DMS 273 (cell line): ENCODE results near the gene MOGAT1.

Experiments
- DNase-seq: peaks from one replicate; lab custom pipeline; 2025; ENCODE audit not compliant: unreplicated experiment; lab: John Stamatoyannopoulos, UW

MOGAT1 gene

GRCh38 chr2:222671259-222672067 lies at the start of gene MOGAT1:
Gene MOGAT1 (plus strand): TSS chr2:222671658. CDS start chr2:222671786, 128 bp downstream.
- DNase-seq = peak; percentile 79

- no peak for DNase-seq
Observed at GRCh38 chr2:222621893-222622292, 49.6 kb upstream of the MOGAT1 start.

GRCh38 chr2:222622910-222623309 lies 48.5 kb upstream of the MOGAT1 start:
- DNase-seq = no peak

GRCh38 chr2:222623756-222624309 lies 47.6 kb upstream of the MOGAT1 start:
- DNase-seq = no peak

- no peak for DNase-seq
Observed at GRCh38 chr2:222627764-222628163, 43.7 kb upstream of the MOGAT1 start.

- DNase-seq = no peak
Observed at GRCh38 chr2:222635295-222635694, 36.2 kb upstream of the MOGAT1 start.

- no peak for DNase-seq
Observed at GRCh38 chr2:222637067-222637466, 34.4 kb upstream of the MOGAT1 start.

GRCh38 chr2:222641336-222641735 lies 30.1 kb upstream of the MOGAT1 start:
- no peak for DNase-seq

- no peak for DNase-seq
Observed at GRCh38 chr2:222643134-222643533, 28.3 kb upstream of the MOGAT1 start.

GRCh38 chr2:222646008-222646407 lies 25.4 kb upstream of the MOGAT1 start:
- peak; percentile 25 for DNase-seq

- no peak for DNase-seq
Observed at GRCh38 chr2:222649801-222650200, 21.7 kb upstream of the MOGAT1 start.

- no peak for DNase-seq
Observed at GRCh38 chr2:222651718-222652418, 19.6 kb upstream of the MOGAT1 start.

- no peak for DNase-seq
Observed at GRCh38 chr2:222652491-222653255, 18.8 kb upstream of the MOGAT1 start.

- no peak for DNase-seq
Observed at GRCh38 chr2:222653280-222653679, 18.2 kb upstream of the MOGAT1 start.

- DNase-seq = peak; percentile 98
Observed at GRCh38 chr2:222655787-222656525, 15.5 kb upstream of the MOGAT1 start, which contains the start of gene FARSB. Gene FARSB (minus strand): TSS chr2:222656092. CDS start chr2:222656073, 19 bp downstream.

- peak; percentile 46 for DNase-seq
Observed at GRCh38 chr2:222656526-222657446, 14.7 kb upstream of the MOGAT1 start.

GRCh38 chr2:222663479-222663878 lies 8.0 kb upstream of the MOGAT1 start:
- no peak for DNase-seq

- DNase-seq = no peak
Observed at GRCh38 chr2:222668494-222669154, 2.8 kb upstream of the MOGAT1 start.

- DNase-seq = no peak
Observed at GRCh38 chr2:222669353-222669752, 2.1 kb upstream of the MOGAT1 start.
